Thyroid gland (tissue), 4 donors: ENCODE measurements around the gene MYO1A.
"Not testable (repeated sequence)": the region's sequence is repeated elsewhere in the genome, so short reads cannot be mapped to it uniquely, and the experiment has no call there.

Experiments used
- POLR2A ChIP-seq, 2 donors: fragments of 450-650 bp; IDR thresholded peaks; one replicate each; pipeline ENCODE4 v1.6.1; 2017; ENCODE audit warnings: antibody characterized with exemption in 2 of 2, mild to moderate bottlenecking in 2 of 2, moderate library complexity in 1 of 2
- TF ChIP-seq, protein P1 (sequence below), 6 experiments: fragments of 200-600 bp in 3 of 6; fragments of 450-650 bp in 3 of 6; sonication (generic) in 3 of 6; IDR thresholded peaks; one replicate each; pipeline ENCODE4 v1.5.1; 2016 to 2019; ENCODE audit warnings: antibody characterized with exemption in 6 of 6, mild to moderate bottlenecking in 2 of 6, inconsistent platforms in 1 of 6, moderate library complexity in 1 of 6

GRCh38 chr12:57073566-57074450, 23.9 kb upstream of the MYO1A start:
- TF ChIP-seq, protein P1, sequence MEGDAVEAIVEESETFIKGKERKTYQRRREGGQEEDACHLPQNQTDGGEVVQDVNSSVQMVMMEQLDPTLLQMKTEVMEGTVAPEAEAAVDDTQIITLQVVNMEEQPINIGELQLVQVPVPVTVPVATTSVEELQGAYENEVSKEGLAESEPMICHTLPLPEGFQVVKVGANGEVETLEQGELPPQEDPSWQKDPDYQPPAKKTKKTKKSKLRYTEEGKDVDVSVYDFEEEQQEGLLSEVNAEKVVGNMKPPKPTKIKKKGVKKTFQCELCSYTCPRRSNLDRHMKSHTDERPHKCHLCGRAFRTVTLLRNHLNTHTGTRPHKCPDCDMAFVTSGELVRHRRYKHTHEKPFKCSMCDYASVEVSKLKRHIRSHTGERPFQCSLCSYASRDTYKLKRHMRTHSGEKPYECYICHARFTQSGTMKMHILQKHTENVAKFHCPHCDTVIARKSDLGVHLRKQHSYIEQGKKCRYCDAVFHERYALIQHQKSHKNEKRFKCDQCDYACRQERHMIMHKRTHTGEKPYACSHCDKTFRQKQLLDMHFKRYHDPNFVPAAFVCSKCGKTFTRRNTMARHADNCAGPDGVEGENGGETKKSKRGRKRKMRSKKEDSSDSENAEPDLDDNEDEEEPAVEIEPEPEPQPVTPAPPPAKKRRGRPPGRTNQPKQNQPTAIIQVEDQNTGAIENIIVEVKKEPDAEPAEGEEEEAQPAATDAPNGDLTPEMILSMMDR (IDR thresholded peaks at IDR 0.05), result not testable (repeated sequence)
- not testable (repeated sequence) for TF ChIP-seq POLR2A (IDR thresholded peaks at IDR 0.05)
